HG03442 (cell line): ENCODE data around the gene TEKTIP1.
A peak's percentile ranks its signal among the peaks of the same experiment; 100 is the strongest.
"Not testable (repeated sequence)": the region's sequence is repeated elsewhere in the genome, so short reads cannot be mapped to it uniquely, and the experiment has no call there.

Source experiments
- ATAC-seq: cut with Tn5 transposase; IDR thresholded peaks from one replicate; pipeline ENCODE4 v1.9.1; 2021; ENCODE audit warnings: mild to moderate bottlenecking, moderate library complexity; ENCODE audit not compliant: unreplicated experiment

TEKTIP1 gene

GRCh38 chr19:3556423-3556977 is 17.5 kb downstream of the TEKTIP1 start:
- ATAC-seq = no peak

GRCh38 chr19:3556978-3557460 is 18.0 kb downstream of the TEKTIP1 start:
- peak; percentile 26 for ATAC-seq

- peak; percentile 79 for ATAC-seq
Measured at GRCh38 chr19:3557461-3558248, 18.7 kb downstream of the TEKTIP1 start, which contains the start of gene MFSD12. TSS of gene MFSD12 (minus strand) at chr19:3557586. CDS start at chr19:3557403, 183 bp downstream.

- ATAC-seq = no peak
Measured at GRCh38 chr19:3563709-3564524, 24.9 kb downstream of the TEKTIP1 start.

GRCh38 chr19:3565139-3565538 is 26.2 kb downstream of the TEKTIP1 start:
- no peak for ATAC-seq

GRCh38 chr19:3570042-3570441 is 31.1 kb downstream of the TEKTIP1 start:
- ATAC-seq = not testable (repeated sequence)

GRCh38 chr19:3570606-3571011 is 31.6 kb downstream of the TEKTIP1 start:
- no peak for ATAC-seq

- ATAC-seq = peak; percentile 86
Measured at GRCh38 chr19:3572132-3572854, 33.3 kb downstream of the TEKTIP1 start.

GRCh38 chr19:3572855-3573161 is 33.8 kb downstream of the TEKTIP1 start, which contains the start of gene HMG20B:
TSS of gene HMG20B (plus strand) at chr19:3572944. CDS start at chr19:3573310, 366 bp downstream.
- ATAC-seq = no peak

- peak; percentile 2 for ATAC-seq
Measured at GRCh38 chr19:3573162-3573857, 34.3 kb downstream of the TEKTIP1 start.

- ATAC-seq = peak; percentile 32
Measured at GRCh38 chr19:3573858-3574637, 35.1 kb downstream of the TEKTIP1 start.

GRCh38 chr19:3575260-3575741 is 36.3 kb downstream of the TEKTIP1 start:
- no peak for ATAC-seq

- ATAC-seq = no peak
Measured at GRCh38 chr19:3575949-3576673, 37.1 kb downstream of the TEKTIP1 start.

- ATAC-seq = no peak
Measured at GRCh38 chr19:3576696-3577443, 37.9 kb downstream of the TEKTIP1 start.

GRCh38 chr19:3577723-3578344 is 38.9 kb downstream of the TEKTIP1 start:
- ATAC-seq = no peak

- no peak for ATAC-seq
Measured at GRCh38 chr19:3578390-3578789, 39.4 kb downstream of the TEKTIP1 start.

- ATAC-seq = no peak
Measured at GRCh38 chr19:3580156-3580934, 41.4 kb downstream of the TEKTIP1 start.
